ENCODE data around the gene CD84.
A peak's percentile ranks its signal among the peaks of the same experiment; 100 is the strongest.
"Not testable (repeated sequence)": the region's sequence is repeated elsewhere in the genome, so short reads cannot be mapped to it uniquely, and the experiment has no call there.

Gene CD84

DNA sequence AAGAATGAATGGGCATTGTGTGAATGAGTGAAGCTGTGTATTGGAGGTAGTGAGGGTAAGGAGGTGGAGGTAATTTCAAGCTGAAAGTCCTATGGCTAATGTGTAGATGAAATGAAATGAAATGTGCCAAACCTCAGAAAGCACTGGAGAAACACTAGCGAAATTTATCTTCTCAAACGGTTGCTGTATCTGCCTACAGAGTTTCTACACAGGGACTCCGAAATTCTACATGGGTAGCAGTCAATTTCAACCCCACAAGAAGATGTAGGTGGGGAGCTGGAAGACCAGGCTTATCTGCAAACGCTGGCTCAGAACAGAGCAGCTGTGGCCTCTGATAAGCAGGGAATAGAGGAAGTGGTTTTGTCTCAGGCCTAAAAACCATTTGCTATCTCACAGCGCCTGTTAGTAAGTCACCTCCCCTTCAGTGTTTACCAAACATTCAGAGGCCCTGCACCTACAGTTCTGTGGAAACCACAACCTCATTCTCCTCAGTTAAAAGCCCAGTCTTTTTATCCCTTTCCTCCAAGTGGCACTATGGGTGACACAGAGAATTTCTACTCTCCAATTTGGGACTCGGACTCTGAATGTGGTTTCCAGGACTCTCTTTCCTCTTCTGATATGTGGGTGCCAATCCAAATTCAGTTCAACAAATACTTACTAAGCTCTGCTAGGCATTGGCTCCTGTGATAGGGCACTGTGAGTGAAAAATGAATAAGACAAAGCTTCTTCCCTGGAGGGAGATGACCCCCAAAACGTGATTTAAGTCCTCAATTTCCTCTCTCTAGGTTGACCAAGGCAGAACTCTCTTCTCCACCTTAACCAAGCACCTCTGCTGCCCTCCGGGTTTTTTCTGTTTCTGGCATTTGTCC is 39.1 kb downstream of the CD84 start:
- peak; percentile 76 for DNase-seq

DNA sequence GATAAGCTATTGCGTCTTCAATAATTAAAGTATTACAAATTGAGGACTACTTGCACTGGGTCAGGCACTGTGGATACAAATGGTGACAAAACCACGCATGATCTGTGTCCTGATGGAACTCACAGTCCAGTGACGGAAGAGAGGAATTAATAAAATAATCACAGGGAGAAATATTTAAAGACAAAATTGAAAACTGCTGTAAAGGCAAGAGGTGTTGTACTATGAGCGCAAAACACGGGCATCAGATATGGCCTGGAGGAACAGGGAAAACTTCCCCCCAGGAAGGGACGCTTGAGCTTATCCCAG is 39.7 kb downstream of the CD84 start:
- DNase-seq = no peak

DNA sequence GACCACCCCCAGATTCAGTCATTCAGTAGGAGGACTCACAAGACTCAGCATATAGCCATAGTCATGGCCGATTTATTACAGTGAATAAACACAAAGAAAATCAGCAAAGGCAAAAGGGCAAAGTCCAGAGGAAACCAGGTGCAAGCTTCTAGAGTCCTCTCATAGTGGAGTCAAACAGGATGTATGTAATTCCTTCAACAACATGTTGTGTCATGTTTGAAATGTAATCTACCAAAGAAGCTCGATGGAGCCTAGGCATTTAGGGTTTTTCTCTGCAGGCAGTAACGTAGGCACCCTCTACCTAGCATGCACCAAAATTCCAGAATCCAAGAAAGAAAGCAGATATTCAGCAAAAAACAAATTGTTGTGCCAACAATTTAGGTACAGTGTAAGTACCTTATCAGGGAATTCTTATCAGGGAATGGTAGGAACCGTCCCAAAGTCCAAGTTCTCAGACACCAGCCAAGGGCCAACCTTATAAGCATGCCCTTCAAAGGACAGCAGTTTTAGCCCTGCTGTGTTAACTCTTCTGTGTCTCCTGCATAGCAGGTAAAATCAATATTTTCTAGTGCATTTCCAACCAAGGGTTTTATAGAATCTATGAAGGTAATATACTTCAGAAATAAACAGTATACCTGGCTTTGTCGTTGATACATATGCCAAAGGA is 40.2 kb downstream of the CD84 start:
- no peak for DNase-seq

DNA sequence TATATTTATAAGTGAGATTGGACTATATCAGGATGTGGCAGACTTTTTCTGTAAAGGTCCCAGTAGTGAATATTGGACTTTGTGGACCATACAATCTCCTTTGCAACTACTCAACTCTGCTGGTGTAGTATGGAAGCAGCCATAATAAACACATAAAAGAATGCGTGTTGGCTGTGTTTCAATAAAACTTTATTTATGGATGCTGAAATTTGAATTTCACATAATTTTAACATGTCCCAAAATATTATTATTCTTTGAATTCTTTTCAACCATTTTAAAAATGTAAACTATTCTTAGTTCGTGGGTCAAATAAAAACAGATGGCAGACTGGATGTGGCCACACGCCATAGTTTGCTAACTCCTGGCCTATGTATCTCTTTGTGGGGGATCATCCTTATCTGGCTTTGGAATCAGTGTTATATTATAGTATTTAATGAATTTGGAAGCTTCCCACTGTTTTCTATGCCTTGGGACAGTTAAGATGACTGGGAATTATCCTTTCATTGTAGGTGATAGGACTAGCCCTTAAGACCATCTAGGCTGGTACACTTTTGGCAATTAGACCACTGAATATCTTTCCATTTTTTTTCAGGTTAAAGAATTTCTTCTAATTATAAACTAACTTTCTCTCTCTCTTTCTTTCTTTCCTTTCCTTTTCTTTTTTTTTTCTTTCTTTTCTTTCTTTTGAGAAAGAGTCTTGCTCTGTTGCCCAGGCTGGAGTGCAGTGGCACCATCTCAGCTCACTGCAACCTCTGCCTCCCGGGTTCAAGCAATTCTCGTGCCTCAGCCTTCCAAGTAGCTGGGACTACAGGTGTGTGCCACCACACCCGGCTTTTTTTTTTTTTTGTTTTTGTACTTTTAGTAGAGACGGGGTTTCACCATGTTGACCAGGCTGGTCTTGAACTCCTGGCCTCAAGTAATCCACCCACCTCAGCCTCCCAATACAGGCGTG is 41.3 kb downstream of the CD84 start:
- no peak for DNase-seq

DNA sequence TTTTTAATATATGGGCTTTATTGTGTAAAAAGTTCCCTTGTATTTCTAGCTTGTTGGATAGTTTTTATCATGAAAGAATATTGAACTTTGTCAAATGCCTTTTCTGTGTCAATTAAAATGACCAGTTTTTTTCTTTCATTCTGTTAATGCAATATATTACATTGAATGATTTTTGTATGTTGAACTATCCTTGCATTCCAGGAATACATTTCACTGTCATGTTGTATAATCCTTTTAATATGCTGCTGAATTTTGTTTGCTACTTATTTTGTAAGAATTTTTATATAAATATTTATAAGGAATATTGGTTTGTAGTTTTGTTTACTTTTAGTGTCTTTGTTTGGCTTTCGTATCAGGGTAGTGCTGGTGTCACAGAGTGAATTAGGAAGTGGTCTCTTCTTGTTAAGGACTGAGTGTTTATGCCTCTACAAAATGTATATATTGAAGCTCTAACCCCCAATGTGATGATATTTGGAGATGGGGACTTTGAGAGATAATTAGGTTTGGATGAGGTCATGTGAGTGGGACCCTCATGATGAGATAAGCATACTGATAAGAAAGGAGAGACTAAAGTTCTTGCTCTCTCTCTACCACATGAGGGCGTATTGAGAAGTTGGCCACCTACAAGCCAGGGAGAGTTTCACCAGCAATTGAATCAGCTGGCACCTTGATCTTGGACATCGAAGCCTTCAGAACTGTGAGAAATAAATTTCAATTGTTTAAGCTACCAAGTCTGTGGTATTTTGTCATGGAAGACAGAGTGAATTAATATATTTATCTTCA is 44.3 kb downstream of the CD84 start:
- DNase-seq = no peak

DNA sequence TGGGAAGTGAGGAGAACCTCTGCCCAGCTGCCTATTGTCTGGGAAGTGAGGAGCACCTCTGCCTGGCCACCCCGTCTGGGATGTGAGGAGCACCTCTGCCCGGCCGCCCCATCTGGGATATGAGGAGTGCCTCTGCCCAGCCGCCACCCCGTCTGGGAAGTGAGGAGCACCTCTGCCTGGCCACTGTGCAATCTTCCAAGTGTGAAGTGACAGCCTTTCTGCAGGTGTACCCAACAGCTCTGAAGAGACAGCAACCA is 46.8 kb downstream of the CD84 start:
- not testable (repeated sequence) for DNase-seq

DNA sequence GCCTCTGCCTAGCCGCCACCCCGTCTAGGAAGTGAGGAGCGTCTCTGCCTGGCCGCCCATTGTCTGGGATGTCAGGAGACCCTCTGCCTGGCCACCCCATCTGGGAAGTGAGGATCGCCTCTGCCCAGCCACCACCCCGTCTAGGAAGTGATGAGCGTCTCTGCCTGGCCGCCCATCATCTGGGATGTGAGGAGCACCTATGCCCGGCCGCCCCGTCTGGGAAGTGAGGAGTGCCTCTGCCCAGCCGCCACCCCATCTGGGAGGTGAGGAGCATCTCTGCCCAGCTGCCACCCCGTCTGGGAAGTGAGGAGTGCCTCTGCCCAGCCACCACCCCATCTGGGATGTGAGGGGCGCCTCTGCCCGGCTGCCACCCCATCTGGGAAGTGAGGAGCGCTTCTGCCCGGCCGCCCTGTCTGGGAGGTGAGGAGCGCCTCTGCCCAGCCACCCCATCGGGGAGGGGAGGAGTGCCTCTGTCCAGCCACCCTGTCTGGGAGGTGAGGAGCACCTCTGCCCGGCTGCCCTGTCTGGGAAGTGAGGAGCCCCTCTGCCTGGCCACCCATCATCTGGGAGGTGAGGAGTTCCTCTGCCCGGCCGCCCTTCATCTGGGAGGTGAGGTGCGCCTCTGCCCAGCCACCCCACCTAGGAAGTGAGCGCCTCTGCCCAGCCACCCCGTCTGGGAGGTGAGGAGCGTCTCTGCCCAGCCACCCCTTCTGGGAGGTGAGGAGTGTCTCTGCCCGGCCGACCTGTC is 47.3 kb downstream of the CD84 start:
- not testable (repeated sequence) for DNase-seq

DNA sequence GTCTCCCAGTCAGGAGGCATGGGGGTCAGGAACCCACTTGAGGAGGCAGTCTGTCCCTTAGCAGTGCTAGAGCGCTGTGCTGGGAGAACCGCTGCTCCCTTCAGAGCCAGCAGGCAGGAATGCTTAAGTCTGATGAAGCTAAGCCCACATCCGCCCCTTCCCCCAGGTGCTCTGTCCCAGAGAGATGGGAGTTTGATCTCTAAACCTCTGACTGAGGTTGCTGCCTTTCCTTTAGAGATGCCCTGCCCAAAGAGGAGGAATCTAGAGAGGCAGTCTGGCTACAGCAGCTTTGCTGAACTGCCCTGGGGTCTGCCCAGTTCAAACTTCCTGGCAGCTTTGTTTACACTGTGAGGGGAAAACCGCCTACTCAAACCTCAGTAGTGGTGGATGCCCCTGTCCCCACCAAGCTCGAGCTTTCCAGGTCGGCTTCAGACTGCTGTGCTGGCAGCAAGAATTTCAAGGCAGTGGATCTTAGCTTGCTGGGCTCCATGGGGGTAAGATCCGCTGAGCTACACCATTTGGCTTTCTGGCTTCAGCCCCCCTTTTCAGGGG is 49.8 kb downstream of the CD84 start:
- not testable (repeated sequence) for DNase-seq

DNA sequence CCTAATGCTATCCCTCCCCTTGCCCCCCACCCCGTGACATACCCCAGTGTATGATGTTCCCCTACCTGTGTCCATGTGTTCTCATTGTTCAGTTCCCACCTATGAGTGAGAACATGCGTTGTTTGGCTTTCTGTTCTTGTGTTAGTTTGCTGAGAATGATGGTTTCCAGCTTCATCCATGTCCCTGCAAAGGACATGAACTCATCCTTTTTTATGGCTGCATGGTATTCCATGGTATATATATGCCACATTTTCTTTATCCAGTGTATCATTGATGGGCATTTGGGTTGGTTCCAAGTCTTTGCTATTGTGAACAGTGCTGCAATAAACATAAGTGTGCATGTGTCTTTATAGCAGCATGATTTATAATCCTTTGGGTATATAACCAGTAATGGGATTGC is 55.5 kb downstream of the CD84 start:
- DNase-seq = not testable (repeated sequence)

DNA sequence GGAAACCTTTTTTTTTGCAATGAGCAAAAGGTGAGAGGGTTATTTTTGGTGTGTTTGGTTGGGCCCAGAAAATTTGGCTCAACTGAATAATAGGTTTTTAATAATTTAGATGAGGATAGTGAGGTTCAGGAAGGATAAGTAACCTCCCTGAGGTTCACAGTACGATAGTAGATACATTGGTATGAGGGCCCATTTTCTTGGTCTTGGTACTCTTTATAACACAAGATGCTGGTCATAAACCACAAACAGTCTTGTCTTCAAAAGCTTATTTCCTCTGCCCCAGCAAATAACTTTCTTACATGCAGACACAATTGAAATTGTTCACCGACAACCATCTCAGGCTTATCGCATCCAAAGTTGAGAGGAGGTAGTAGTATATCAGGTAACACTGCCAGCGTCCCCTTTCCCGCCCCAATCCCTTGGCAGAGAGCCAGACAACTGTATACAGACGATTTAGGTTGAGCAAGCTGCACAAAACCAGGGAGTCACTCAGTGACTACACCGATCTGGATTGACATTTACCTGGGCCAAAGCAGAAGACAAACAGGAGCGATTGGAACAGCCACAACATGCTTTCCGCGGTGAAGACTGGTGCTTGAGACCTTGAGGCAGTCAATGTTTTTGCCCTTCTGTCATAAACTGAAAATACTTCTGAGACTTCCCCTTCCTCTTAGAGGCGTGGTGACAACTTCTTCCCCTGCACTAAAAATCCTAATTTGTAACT is 56.5 kb downstream of the CD84 start, which contains the start of gene SLAMF6:
Gene SLAMF6, minus strand, starts transcription at position 634 of the 724 bp plus-strand sequence. Its CDS starts 63 bp downstream, at position 571.
- peak; percentile 63 for DNase-seq

DNA sequence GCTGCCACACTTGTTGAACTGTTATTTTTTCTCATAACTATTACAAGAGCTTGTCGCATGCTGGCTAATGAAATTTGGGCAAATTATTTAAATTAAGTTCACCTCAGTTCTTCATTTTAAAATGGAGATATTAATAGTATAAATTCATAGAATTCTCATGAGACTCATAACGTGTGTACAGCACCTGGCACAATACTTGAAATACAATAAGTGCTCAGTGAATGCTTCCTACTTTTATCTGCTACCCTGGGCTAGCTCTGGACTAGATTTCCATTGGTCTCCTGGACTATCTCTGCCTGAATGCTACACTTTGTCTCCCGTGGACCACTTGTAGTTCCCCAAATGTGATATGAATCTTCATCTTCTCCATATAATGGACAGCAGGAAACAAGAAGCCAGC is 57.2 kb downstream of the CD84 start:
- peak; percentile 19 for DNase-seq

DNA sequence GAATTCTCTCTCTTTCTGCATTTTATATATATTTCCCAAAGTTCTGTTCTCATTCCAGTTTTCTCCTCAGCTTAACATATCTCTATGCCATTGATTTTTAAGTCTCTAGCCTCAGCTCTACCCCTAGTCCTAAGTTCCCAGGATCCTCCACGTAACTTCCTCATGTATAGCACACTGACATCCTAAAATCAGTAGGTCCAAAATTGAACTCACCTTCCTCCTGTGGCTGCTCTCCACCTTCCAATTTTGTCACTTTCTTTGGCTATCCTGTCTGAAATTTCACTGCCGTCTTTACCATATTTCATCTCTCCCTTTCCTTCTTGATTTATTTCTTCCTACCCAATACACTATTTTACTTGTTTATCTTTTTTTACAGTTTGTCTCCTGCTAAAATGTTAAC is 57.7 kb downstream of the CD84 start:
- DNase-seq = peak; percentile 13

DNA sequence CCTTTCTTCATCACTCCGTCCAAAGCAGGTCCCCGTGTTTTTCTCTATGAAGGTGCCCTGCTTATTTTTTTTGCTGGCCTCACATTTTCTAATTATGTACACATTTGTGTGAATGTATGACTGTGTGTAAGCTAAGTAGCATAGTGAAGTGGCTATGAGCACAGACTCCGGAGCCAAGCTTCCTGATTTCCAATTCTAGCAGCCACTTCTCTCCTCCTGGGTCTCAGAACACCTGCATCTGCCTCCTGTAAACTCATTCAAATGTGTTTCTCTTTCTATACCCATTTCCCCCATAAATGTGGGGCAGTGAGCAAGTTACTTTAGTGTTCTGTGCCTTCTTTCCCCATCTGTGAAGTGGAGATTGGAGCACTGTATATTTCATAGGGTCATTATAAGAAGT is 58.3 kb downstream of the CD84 start:
- peak; percentile 29 for DNase-seq

DNA sequence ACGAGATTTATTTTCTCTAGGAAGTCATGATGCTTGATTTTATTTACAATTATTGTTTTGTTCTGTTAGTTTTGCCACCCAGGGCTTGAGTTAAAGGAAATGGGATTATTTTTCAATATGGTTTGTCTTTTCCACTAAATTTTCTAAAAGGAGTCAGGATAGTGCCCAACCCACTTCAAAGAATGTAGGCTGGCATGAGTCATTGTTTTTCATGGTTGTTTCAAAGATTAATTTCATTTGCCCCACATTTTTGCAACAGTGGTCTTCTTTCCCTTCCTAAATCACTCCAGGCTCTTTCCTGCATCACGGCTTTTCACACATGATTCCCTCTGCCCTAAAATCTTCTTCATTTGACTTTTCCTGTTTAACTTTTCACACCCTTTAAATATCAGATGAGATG is 58.7 kb downstream of the CD84 start:
- DNase-seq = no peak

DNA sequence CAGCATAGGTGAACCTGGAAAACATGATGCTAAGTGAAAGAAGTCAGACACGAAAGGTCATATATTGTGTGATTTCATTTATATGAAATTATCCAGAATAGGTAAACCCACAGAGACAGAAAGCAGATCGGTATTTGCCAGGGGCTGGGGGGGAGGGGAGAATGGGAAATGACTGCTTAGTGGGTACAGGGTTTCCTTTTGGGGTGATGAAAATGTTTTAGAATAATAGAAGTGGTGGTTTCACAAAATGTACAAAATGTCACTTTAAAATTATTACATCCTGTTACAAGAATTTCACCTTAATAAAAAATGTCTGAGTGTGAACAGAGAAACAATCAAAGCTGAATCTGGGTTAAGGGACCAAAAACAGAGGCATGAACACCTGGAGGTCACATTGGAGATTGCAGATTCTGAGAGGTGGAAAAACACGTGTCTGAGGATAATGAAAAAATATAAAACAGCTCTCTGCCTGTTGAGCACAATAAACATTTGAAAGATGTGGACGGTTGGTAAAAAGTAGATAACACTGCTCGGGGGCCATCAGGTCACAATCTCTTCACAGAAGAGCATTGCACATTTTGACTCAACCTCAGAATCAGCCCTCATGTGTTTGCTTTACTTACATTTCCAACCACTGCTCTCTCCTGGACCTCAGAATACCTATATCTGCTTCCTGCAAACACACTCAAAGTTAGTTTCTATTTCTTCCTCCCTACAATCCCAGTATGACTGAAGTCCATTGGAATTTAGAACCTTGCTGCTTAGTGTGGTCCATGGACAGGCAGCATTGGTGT is 59.5 kb downstream of the CD84 start:
- DNase-seq = peak; percentile 69

DNA sequence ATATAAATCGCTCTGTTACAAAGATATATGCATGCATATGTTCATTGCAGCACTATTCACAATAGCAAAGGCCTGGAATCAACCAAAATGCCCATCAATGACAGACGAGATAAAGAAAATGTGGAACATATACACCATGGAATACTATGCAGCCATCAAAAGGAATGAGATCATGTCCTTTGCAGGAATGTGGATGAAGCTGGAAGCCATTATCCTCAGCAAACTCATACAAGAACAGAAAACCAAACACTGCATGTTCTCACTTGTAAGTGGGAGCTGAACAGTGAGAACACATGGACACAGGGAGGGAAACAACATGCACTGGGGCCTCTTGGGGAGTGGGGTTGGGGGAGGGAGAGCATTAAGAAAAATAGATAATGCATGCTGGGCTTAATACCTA is 61.8 kb downstream of the CD84 start:
- DNase-seq = not testable (repeated sequence)

DNA sequence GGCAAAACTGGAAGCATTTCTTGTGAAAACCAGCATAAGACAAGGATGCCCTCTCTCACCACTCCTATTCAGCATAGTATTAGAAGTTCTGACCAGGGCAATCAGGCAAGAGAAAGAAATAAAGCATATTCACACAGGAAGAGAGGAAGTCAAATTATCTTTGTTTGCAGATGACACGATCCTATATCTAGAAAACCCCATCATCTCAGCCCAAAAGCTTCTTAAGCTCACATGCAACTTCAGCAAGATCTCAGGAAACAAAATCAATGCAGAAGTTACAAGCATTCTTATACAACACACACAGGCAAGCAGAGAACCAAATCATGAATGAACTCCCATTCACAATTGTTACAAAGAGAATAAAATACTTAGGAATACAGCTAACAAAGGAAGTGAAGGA is 63.4 kb downstream of the CD84 start:
- not testable (repeated sequence) for DNase-seq

DNA sequence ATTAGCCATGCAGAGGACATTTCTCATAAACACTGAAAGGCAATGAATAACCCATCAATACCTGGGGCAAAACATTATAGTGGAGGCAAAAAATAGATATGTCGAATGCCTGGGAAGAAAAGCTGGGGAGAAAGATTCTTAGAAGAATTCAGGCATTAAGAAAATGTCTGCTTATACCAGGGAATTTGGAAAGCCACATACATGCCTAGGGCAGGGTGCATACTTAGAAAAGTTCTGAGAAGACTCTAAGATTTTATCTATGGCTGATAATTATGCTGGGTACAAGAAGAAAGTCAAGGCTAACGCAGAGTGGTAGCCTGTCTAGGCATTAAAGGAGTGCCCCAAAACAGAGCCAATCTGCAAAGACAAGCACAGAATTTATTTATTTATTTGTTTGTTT is 74.6 kb downstream of the CD84 start:
- no peak for DNase-seq

DNA sequence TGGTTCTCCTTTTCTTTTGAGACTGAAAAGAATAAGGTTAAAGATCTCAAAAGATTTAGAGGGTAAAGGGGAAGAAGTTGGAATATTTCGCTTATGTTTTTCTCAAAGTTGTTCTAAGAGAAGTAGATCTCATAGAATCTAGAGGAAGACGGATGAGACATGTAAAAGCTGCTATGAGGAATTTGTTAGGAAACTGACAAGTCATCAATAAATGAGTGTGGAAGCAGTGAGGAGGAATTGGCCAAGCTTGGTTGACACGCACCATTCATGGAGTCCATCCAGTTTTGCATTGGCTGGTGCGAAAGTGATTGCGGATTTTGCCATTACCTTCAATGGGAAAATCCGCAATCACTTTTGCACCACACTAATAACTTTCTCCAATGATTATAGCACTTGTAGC is 76.2 kb downstream of the CD84 start:
- no peak for DNase-seq
